K562 (cell line): ENCODE results near the gene EEF2.

Experiments
- BRCA1 ChIP-seq, 2 experiments: fragments of 450-650 bp in 1 of 2; sonication (generic) in 1 of 2; formaldehyde crosslinking in 1 of 2; IDR thresholded peaks; 2 replicates each; pipeline versions ENCODE4 v1.5.0 to v1.6.1; 2017 to 2020; ENCODE audit warnings: mild to moderate bottlenecking in 1 of 2, missing genetic modification reagents in 1 of 2
- CBX1 ChIP-seq: sonication (generic); IDR thresholded peaks from 2 replicates; pipeline ENCODE4 v1.6.1; 2016; ENCODE audit warnings: antibody characterized with exemption, low read depth, mild to moderate bottlenecking
- CBX2 ChIP-seq: fragments of 200-600 bp; sonication (generic); IDR thresholded peaks from one replicate; pipeline ENCODE4 v1.6.1; 2012; ENCODE audit warnings: mild to moderate bottlenecking, low read length, inconsistent platforms; ENCODE audit not compliant: insufficient read depth, poor library complexity, severe bottlenecking
- CTCF ChIP-seq, 3 experiments: IDR thresholded peaks in 2 of 3; conservative IDR thresholded peaks in 1 of 3; 2 replicates each; pipeline ENCODE4 v1.5.1; 2011 to 2012; ENCODE audit warnings: low read length in 3 of 3, mild to moderate bottlenecking in 3 of 3, control low read depth in 2 of 3, improper control_type of control experiment in 1 of 3, inconsistent platforms in 1 of 3, low read depth in 1 of 3, mixed read lengths in 1 of 3, moderate library complexity in 1 of 3; ENCODE audit not compliant: insufficient read depth in 2 of 3
- ETS2 ChIP-seq: IDR thresholded peaks from 2 replicates; pipeline ENCODE4 v1.6.1; 2016; ENCODE audit warnings: borderline replicate concordance, missing genetic modification characterization, mild to moderate bottlenecking, moderate library complexity, missing compliant biosample characterization; ENCODE audit not compliant: poor library complexity, severe bottlenecking
- KLF10 ChIP-seq: fragments of 250-450 bp; sonication (Bioruptor Pico); IDR thresholded peaks from 2 replicates; pipeline ENCODE4 v1.6.1; 2021; ENCODE audit warnings: matching md5 sums
- NR2C1 ChIP-seq, 2 experiments: fragments of 450-650 bp; IDR thresholded peaks; 2 replicates each; pipeline ENCODE4 v1.6.1; 2017; ENCODE audit warnings: mild to moderate bottlenecking in 2 of 2, antibody characterized with exemption in 1 of 2, inconsistent platforms in 1 of 2, missing compliant biosample characterization in 1 of 2, missing genetic modification characterization in 1 of 2
- RFX1 ChIP-seq: fragments of 450-650 bp; IDR thresholded peaks from 2 replicates; pipeline ENCODE4 v1.6.1; 2016; ENCODE audit warnings: mild to moderate bottlenecking, moderate library complexity
- SMARCA4 ChIP-seq: fragments of 450-650 bp; IDR thresholded peaks from 2 replicates; pipeline ENCODE4 v1.6.1; 2016
- TCF3 ChIP-seq: sonication (generic); formaldehyde crosslinking; IDR thresholded peaks from 2 replicates; pipeline ENCODE4 v1.4.0; 2020; ENCODE audit warnings: mild to moderate bottlenecking, missing genetic modification reagents
- ZNF12 ChIP-seq: sonication (generic); formaldehyde crosslinking; IDR thresholded peaks from 2 replicates; pipeline ENCODE4 v1.4.0; 2020; ENCODE audit warnings: mild to moderate bottlenecking, missing genetic modification reagents

- TF ChIP-seq CBX1 = no peak
- TF ChIP-seq TCF3 (CRISPR knock-in tag) = no peak
- TF ChIP-seq RFX1 = no peak
- TF ChIP-seq NR2C1 (IDR thresholded peaks at IDR 0.05) = no peak
- TF ChIP-seq NR2C1 (tag; IDR thresholded peaks at IDR 0.05) = no peak
- no peak for TF ChIP-seq CBX2
- no peak for TF ChIP-seq BRCA1 (IDR thresholded peaks at IDR 0.05)
- TF ChIP-seq BRCA1 (CRISPR knock-in tag; IDR thresholded peaks at IDR 0.05) = no peak
- no peak for TF ChIP-seq SMARCA4
- no peak for TF ChIP-seq ZNF12 (CRISPR knock-in tag)
- TF ChIP-seq ETS2 (tag) = no peak
- no peak for TF ChIP-seq CTCF (IDR thresholded peaks at IDR 0.05 in 2 of 3, conservative IDR thresholded peaks at IDR 0.05 in 1 of 3; ENCODE audit: insufficient read depth in 2 of 3, low read depth in 1 of 3, low read length in 3 of 3)
- no peak for TF ChIP-seq KLF10
These were observed 3.9 kb downstream of the EEF2 start for GRCh38 chr19:3981373-3981735.
